Measurements from ENCODE around the gene PRKAR1B. TPM values are rescaled to one million over a fixed set of nuclear protein-coding genes. Genes with fewer than 3 reads are reported as not detected.
"Not testable (repeated sequence)": the region's sequence is repeated elsewhere in the genome, so short reads cannot be mapped to it uniquely, and the experiment has no call there.

Gene PRKAR1B
- total RNA-seq, 1 donor from 2014 or later, result 14.2 TPM

DNA sequence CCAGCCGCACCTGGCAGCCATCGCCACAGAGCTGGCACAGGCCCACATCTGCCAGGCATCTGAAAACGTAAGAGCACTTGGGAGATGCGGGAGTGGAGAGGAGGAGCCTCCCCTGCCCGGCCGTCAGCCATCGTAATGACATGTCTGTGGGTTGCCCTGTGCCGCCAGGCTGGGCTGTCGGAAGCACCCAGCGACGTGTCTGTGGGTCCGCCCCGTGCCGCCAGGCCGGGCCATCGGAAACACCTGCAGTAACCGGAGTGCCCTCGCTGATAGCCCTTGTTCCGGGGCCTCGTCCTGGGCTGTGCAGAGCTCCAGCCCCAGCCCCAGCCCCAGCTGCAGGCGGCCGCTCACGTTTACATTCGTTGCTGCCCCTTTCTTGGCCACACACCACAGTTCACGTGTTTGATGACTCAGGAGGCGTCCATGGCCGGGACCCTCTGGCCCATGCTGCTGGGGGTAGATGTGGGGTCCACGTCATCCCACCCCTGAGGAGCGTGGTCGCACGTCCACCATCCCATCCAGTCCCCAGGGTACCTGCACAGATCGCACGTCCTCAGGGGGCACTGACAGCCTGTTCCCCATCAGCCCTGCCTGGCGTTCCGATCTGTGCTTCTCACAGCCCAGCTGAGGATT lies 30.0 kb upstream of the PRKAR1B start:
- H3K4me3 ChIP-seq, result no peak overlapping the region
- H3K27ac ChIP-seq (replicated peaks), result no peak overlapping the region
- TF ChIP-seq, protein P1, sequence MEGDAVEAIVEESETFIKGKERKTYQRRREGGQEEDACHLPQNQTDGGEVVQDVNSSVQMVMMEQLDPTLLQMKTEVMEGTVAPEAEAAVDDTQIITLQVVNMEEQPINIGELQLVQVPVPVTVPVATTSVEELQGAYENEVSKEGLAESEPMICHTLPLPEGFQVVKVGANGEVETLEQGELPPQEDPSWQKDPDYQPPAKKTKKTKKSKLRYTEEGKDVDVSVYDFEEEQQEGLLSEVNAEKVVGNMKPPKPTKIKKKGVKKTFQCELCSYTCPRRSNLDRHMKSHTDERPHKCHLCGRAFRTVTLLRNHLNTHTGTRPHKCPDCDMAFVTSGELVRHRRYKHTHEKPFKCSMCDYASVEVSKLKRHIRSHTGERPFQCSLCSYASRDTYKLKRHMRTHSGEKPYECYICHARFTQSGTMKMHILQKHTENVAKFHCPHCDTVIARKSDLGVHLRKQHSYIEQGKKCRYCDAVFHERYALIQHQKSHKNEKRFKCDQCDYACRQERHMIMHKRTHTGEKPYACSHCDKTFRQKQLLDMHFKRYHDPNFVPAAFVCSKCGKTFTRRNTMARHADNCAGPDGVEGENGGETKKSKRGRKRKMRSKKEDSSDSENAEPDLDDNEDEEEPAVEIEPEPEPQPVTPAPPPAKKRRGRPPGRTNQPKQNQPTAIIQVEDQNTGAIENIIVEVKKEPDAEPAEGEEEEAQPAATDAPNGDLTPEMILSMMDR (IDR thresholded peaks at IDR 0.05; ENCODE audit: borderline replicate concordance), result no peak
- no peaks in the 10 kb centered on the region for H3K4me1 ChIP-seq
- peaks cover 72% of the 10 kb centered on the region for H3K36me3 ChIP-seq
- intact Hi-C loops (cut with micrococcal nuclease), result no loop called here
- no peak for DNase-seq
- no peaks in the 10 kb centered on the region for H3K9me3 ChIP-seq (replicated peaks)
- no peaks in the 10 kb centered on the region for H3K27me3 ChIP-seq (ENCODE audit: low read depth)

DNA sequence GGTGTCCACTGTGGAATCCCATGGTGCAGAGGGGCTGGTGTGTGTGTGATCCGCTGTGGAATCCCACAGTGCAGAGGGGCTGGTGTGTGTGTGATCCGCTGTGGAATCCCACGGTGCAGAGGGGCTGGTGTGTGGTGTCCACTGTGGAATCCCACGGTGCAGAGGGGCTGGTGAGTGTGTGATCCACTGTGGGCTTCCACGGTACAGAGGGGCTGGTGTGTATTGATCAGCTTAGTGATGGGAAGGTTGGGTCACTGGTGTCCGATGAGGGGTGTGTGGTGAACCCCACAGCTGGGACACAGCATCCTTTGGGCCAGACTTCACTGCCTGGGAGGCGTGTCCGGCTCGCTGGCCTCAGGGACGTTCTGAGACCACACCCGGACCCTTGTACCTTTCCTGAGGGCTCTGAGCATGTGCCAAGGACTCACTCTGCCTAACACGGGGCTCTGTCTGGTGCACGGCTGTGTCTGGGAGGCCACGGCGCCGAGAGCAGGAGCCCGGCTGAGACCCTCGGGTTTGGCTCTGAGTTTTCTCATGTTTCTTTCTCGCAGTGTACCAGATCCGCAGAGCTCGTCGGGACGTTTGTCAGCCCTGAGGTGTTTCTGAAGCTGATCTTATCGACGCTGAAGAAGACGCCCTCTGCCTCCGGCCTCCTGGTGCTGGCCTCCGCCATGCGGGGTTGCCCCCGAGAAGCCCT lies 29.3 kb upstream of the PRKAR1B start:
- H3K9me3 ChIP-seq (replicated peaks), result no peaks in the 10 kb centered on the region
- H3K27ac ChIP-seq (replicated peaks), result no peak overlapping the region
- H3K4me3 ChIP-seq, result no peak overlapping the region
- intact Hi-C loops (cut with micrococcal nuclease), result no loop called here
- H3K27me3 ChIP-seq (ENCODE audit: low read depth), result no peaks in the 10 kb centered on the region
- no peaks in the 10 kb centered on the region for H3K4me1 ChIP-seq
- peaks cover 65% of the 10 kb centered on the region for H3K36me3 ChIP-seq
- TF ChIP-seq, protein P1 (IDR thresholded peaks at IDR 0.05; ENCODE audit: borderline replicate concordance), result no peak
- no peak for DNase-seq

DNA sequence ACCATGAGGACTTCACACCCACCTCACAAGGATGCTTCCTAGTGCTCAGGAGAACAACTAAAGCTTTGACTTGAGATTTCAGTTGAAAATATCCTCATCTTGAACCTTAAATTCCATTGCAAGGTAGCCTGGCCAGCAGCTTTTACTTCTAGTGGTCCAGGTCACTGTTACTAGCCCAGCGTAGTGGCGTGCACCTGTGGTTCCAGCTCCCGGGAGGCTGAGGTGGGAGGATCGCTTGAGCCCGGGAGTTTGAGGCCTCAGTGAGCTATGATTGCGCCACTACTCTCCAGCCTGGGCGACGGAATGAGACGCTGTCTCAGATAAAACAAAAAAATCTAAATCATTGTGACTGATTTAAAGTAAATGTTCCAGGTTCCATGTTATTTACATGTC lies 28.3 kb upstream of the PRKAR1B start:
- TF ChIP-seq, protein P1 (IDR thresholded peaks at IDR 0.05; ENCODE audit: borderline replicate concordance), result no peak
- intact Hi-C loops (cut with micrococcal nuclease), result no loop called here
- H3K4me3 ChIP-seq, result no peak overlapping the region
- H3K9me3 ChIP-seq (replicated peaks), result no peaks in the 10 kb centered on the region
- H3K27ac ChIP-seq (replicated peaks), result no peak overlapping the region
- H3K27me3 ChIP-seq (ENCODE audit: low read depth), result no peaks in the 10 kb centered on the region
- no peaks in the 10 kb centered on the region for H3K4me1 ChIP-seq
- no peak for DNase-seq
- peaks cover 60% of the 10 kb centered on the region for H3K36me3 ChIP-seq

DNA sequence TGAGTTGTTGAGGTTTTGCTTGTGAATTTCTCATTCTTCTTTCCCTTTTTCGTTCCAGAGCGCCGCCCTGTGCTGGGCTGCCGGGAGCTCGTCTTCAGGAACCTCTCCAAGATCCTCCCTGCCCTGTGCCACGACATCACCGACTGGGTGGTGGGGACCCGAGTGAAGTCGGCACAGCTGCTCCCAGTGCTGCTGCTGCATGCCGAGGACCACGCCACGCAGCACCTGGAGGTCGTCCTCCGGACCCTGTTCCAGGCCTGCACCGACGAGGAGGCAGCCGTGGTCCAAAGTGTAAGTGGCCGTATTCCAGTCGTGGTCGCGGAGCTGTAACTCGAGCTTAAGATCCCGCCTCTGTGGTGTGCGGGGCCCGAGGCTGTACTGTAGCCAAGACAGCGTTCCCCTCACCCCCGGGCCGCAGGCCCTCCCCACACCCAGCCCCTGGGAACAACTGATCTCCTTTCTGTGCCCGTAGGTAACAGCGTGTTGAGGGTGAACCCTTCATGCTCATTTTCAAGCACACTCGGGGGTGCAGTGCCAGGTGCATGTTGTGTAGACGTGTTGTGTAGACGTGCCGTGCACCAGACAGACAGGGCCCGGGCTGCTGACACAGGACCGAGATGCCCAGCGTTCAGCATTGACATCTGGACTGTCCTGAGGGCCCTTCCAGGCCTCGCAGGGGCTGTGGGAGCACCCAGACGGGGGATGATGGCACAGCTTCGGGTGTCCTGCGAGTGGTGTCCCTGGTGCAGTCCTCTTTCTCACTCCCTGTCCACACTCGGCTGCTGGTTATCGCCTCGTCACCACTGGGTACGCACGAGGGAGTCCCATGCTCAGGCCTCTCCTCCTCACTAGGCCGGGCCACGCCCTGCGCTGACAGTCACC lies 27.7 kb upstream of the PRKAR1B start:
- Histone ChIP-seq H3K9me3 (replicated peaks) (no peaks in the 10 kb centered on the region), H3K27me3 (ENCODE audit: low read depth) (no peaks in the 10 kb centered on the region), H3K27ac (replicated peaks) (no peak overlapping the region), H3K36me3 (peaks cover 60% of the 10 kb centered on the region), H3K4me3 (no peak overlapping the region), H3K4me1 (peaks cover 5% of the 10 kb centered on the region)
- intact Hi-C loops (cut with micrococcal nuclease), result no loop called here
- no peak for DNase-seq
- TF ChIP-seq, protein P1 (IDR thresholded peaks at IDR 0.05; ENCODE audit: borderline replicate concordance), result no peak

DNA sequence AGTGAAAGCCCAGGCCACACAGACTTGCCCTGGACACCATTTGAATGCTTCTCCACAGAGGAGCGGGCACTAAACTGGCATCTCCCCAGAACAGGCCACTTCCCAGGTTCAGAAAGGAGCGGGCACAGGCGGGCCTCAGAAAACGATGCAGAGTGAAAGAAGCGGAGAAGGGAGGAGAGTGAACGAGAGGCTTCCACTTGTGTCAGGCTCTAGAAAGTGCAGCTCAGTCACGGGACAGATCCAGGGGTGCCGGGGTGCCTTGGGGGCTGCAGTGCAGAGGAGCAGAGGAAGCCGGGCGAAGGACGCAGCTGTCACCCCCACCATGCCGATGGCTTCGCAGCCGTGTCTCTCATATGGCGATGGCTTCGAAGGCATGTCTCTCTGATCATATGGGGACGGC lies 26.1 kb upstream of the PRKAR1B start:
- Histone ChIP-seq H3K4me1 (peaks cover 21% of the 10 kb centered on the region), H3K27ac (replicated peaks) (no peak overlapping the region), H3K36me3 (peaks cover 49% of the 10 kb centered on the region), H3K4me3 (no peak overlapping the region), H3K27me3 (ENCODE audit: low read depth) (no peaks in the 10 kb centered on the region), H3K9me3 (replicated peaks) (no peaks in the 10 kb centered on the region)
- TF ChIP-seq, protein P1 (IDR thresholded peaks at IDR 0.05; ENCODE audit: borderline replicate concordance), result no peak
- intact Hi-C loops (cut with micrococcal nuclease), result no loop called here
- no peak for DNase-seq

DNA sequence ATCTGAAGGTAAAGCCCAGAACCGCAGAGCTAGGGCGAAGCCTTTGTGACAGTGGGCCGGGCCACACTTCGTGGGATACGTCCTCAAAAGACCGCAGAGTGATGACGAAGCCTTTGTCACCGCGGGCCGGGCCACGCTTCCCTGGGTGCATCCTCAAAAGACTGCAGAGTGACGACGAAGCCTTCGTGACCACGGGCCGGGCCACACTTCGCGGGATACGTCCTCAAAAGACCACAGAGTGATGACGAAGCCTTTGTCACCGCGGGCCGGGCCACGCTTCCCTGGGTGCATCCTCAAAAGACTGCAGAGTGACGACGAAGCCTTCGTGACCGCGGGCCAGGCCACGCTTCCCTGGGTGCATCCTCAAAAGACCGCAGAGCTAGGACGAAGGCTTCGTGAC lies 25.2 kb upstream of the PRKAR1B start:
- H3K27ac ChIP-seq (replicated peaks); intact Hi-C loops (cut with micrococcal nuclease); H3K27me3 ChIP-seq (ENCODE audit: low read depth); DNase-seq; H3K9me3 ChIP-seq (replicated peaks); H3K4me3 ChIP-seq: not testable (repeated sequence)
- Histone ChIP-seq H3K4me1 (peaks cover 21% of the 10 kb centered on the region), H3K36me3 (peaks cover 41% of the 10 kb centered on the region)

Data from left ventricle myocardium inferior (tissue), 1 donor.